ENCODE results near the gene RPS10.

DNA sequence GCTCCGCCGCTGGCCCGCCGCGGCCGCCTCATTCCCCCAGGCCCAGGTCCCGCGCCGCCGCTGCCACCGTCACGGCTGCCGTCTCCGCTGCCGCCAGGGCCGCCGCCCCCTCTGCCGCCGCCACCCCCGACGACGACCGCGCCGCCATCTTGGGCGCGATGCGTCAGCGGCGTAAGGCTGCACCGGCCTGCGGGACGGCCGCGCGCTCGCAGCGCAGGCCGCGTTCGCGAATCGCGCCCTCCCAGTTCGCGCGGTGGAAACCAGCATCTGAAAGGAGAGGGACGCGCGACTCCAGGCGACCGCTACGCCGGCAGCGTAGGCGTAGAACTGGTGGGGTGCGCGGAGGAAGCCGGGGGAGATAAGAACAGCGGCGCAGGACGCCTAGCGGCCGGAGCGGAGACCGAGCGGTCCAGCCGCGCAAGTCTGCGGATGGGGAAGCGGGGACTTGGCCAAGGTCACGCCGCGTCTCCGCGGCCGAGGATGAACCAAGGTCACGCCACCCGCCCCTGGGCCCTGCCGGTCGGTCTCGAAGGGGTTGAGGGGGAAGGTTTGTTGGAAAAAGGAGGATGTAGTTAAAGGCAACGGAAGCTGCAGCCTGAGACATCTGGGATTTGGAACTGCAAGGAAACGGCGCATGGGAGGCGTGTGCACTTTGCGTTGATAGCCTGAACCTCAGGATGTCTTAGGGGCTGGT lies 33.2 kb downstream of the RPS10 start, which contains the start of gene NUDT3:
- TF ChIP-seq GATA2 (IDR thresholded peaks at IDR 0.05; ENCODE audit: low read depth, low read length) (peak; percentile 94), GATA3 (IDR thresholded peaks at IDR 0.05; ENCODE audit: low read depth, low read length) (no peak)

Measured in SH-SY5Y (cell line).